GM21423 (cell line): ENCODE results near the gene CDH4.

Experiments
- ATAC-seq: cut with Tn5 transposase; IDR thresholded peaks from one replicate; pipeline ENCODE4 v1.9.1; 2021; ENCODE audit warnings: mild to moderate bottlenecking, moderate library complexity; ENCODE audit not compliant: unreplicated experiment

Gene CDH4

GRCh38 chr20:61693055-61693600 is 441.1 kb downstream of the CDH4 start:
- no peak for ATAC-seq

GRCh38 chr20:61694682-61695081 is 442.6 kb downstream of the CDH4 start:
- ATAC-seq, result no peak

GRCh38 chr20:61695741-61696140 is 443.7 kb downstream of the CDH4 start:
- ATAC-seq, result no peak

- no peak for ATAC-seq
These were observed 444.2 kb downstream of the CDH4 start for GRCh38 chr20:61696181-61696735.

- ATAC-seq, result no peak
These were observed 445.9 kb downstream of the CDH4 start for GRCh38 chr20:61697666-61698597.

- no peak for ATAC-seq
These were observed 446.8 kb downstream of the CDH4 start for GRCh38 chr20:61698598-61699494.

- no peak for ATAC-seq
These were observed 447.7 kb downstream of the CDH4 start for GRCh38 chr20:61699495-61700374.

GRCh38 chr20:61700595-61701140 is 448.6 kb downstream of the CDH4 start:
- no peak for ATAC-seq

GRCh38 chr20:61701401-61701800 is 449.3 kb downstream of the CDH4 start:
- ATAC-seq, result no peak

- ATAC-seq, result no peak
These were observed 449.7 kb downstream of the CDH4 start for GRCh38 chr20:61701802-61702201.

GRCh38 chr20:61702246-61702645 is 450.2 kb downstream of the CDH4 start:
- ATAC-seq, result no peak

GRCh38 chr20:61704661-61705060 is 452.6 kb downstream of the CDH4 start:
- no peak for ATAC-seq

GRCh38 chr20:61705386-61706258 is 453.6 kb downstream of the CDH4 start:
- no peak for ATAC-seq

- no peak for ATAC-seq
These were observed 454.3 kb downstream of the CDH4 start for GRCh38 chr20:61706259-61706961.

- ATAC-seq, result no peak
These were observed 456.8 kb downstream of the CDH4 start for GRCh38 chr20:61708891-61709290.

- ATAC-seq, result no peak
These were observed 458.0 kb downstream of the CDH4 start for GRCh38 chr20:61710108-61710507.

- ATAC-seq, result no peak
These were observed 460.6 kb downstream of the CDH4 start for GRCh38 chr20:61712688-61713087.

GRCh38 chr20:61718361-61719005 is 466.4 kb downstream of the CDH4 start:
- no peak for ATAC-seq
